ENCODE measurements around the gene AGMO.

AGMO gene

GRCh38 chr7:15463801-15464666 is 97.8 kb downstream of the AGMO start:
- no peaks in the 10 kb centered on the region for H3K9me2 ChIP-seq (replicated peaks; ENCODE audit: insufficient read depth, low read length)
- H3F3A ChIP-seq (ENCODE audit: insufficient read depth, low read length) = no peaks in the 10 kb centered on the region
- H3K79me2 ChIP-seq (ENCODE audit: low read length) = no peaks in the 10 kb centered on the region
- H3K9ac ChIP-seq (ENCODE audit: low read length) = no peak overlapping the region
- TF ChIP-seq EZH2phosphoT487 (IDR thresholded peaks at IDR 0.05; ENCODE audit: low read length) = no peak
- no peak for TF ChIP-seq CTCF (IDR thresholded peaks at IDR 0.05; ENCODE audit: low read length)
- TF ChIP-seq EZH2 (optimal IDR thresholded peaks at IDR 0.05; ENCODE audit: low read depth, low read length) = no peak
- H3K4me3 ChIP-seq (ENCODE audit: low read length) = no peak overlapping the region
- H2AFZ ChIP-seq (ENCODE audit: low read length) = no peak overlapping the region
- no peaks in the 10 kb centered on the region for H3K36me3 ChIP-seq (replicated peaks; ENCODE audit: insufficient read depth, low read length)
- no peaks in the 10 kb centered on the region for H4K20me1 ChIP-seq (ENCODE audit: insufficient read depth, low read length)
- no peak for DNase-seq
- H3K27ac ChIP-seq (ENCODE audit: low read length) = no peak overlapping the region
- H3K4me1 ChIP-seq (ENCODE audit: low read length) = no peaks in the 10 kb centered on the region
- no peak overlapping the region for H3K4me2 ChIP-seq (ENCODE audit: low read depth, low read length)
- H3K9me3 ChIP-seq (replicated peaks; ENCODE audit: insufficient read depth, low read length) = no peaks in the 10 kb centered on the region
- no peaks in the 10 kb centered on the region for H3K27me3 ChIP-seq (replicated peaks; ENCODE audit: insufficient read depth, low read length)

- Histone ChIP-seq H2AFZ (ENCODE audit: low read length) (no peak overlapping the region), H3K27ac (ENCODE audit: low read length) (no peak overlapping the region), H3K9ac (ENCODE audit: low read length) (no peak overlapping the region), H3K36me3 (replicated peaks; ENCODE audit: insufficient read depth, low read length) (no peaks in the 10 kb centered on the region), H3F3A (ENCODE audit: insufficient read depth, low read length) (no peaks in the 10 kb centered on the region), H3K79me2 (ENCODE audit: low read length) (no peaks in the 10 kb centered on the region), H3K9me3 (replicated peaks; ENCODE audit: insufficient read depth, low read length) (no peaks in the 10 kb centered on the region), H3K4me2 (ENCODE audit: low read depth, low read length) (no peak overlapping the region), H3K4me1 (ENCODE audit: low read length) (no peaks in the 10 kb centered on the region), H3K9me2 (replicated peaks; ENCODE audit: insufficient read depth, low read length) (no peaks in the 10 kb centered on the region), H3K4me3 (ENCODE audit: low read length) (no peak overlapping the region), H3K27me3 (replicated peaks; ENCODE audit: insufficient read depth, low read length) (no peaks in the 10 kb centered on the region), H4K20me1 (ENCODE audit: insufficient read depth, low read length) (no peaks in the 10 kb centered on the region)
- TF ChIP-seq EZH2 (optimal IDR thresholded peaks at IDR 0.05; ENCODE audit: low read depth, low read length) (no peak), CTCF (IDR thresholded peaks at IDR 0.05; ENCODE audit: low read length) (no peak), EZH2phosphoT487 (IDR thresholded peaks at IDR 0.05; ENCODE audit: low read length) (no peak)
- DNase-seq = no peak
These were observed 99.0 kb downstream of the AGMO start for GRCh38 chr7:15462721-15463389.

- no peaks in the 10 kb centered on the region for H3K9me3 ChIP-seq (replicated peaks; ENCODE audit: insufficient read depth, low read length)
- H4K20me1 ChIP-seq (ENCODE audit: insufficient read depth, low read length) = no peaks in the 10 kb centered on the region
- no peaks in the 10 kb centered on the region for H3K4me1 ChIP-seq (ENCODE audit: low read length)
- no peaks in the 10 kb centered on the region for H3K36me3 ChIP-seq (replicated peaks; ENCODE audit: insufficient read depth, low read length)
- no peak for TF ChIP-seq CTCF (IDR thresholded peaks at IDR 0.05; ENCODE audit: low read length)
- no peak for TF ChIP-seq EZH2phosphoT487 (IDR thresholded peaks at IDR 0.05; ENCODE audit: low read length)
- no peak for TF ChIP-seq EZH2 (optimal IDR thresholded peaks at IDR 0.05; ENCODE audit: low read depth, low read length)
- H3K9me2 ChIP-seq (replicated peaks; ENCODE audit: insufficient read depth, low read length) = no peaks in the 10 kb centered on the region
- no peak overlapping the region for H3K9ac ChIP-seq (ENCODE audit: low read length)
- no peaks in the 10 kb centered on the region for H3F3A ChIP-seq (ENCODE audit: insufficient read depth, low read length)
- no peak overlapping the region for H3K4me3 ChIP-seq (ENCODE audit: low read length)
- no peak overlapping the region for H3K4me2 ChIP-seq (ENCODE audit: low read depth, low read length)
- H2AFZ ChIP-seq (ENCODE audit: low read length) = no peak overlapping the region
- H3K27ac ChIP-seq (ENCODE audit: low read length) = no peak overlapping the region
- H3K27me3 ChIP-seq (replicated peaks; ENCODE audit: insufficient read depth, low read length) = no peaks in the 10 kb centered on the region
- no peaks in the 10 kb centered on the region for H3K79me2 ChIP-seq (ENCODE audit: low read length)
- no peak for DNase-seq
These were observed 100.2 kb downstream of the AGMO start for GRCh38 chr7:15461576-15461975.
